Endothelial cell of umbilical vein (primary cell): ENCODE results near the gene UQCRHL. TPM values are rescaled to one million over a fixed set of nuclear protein-coding genes. Genes with fewer than 3 reads are reported as not detected.

Experiments
- BruUV-seq: library from RNA; stranded (reverse); fragments of 400-500 nt; replicated peaks from 2 replicates; lab custom pipeline; 2021; lab: Mats Ljungman, UMichigan
- CTCF ChIA-PET: fragments of 300-600, 350-600 bp; sonication (Branson Sonifier 250); formaldehyde crosslinking; loops from one replicate; lab custom pipeline; 2021; ENCODE audit warnings: antibody characterized with exemption, inconsistent platforms; lab: Charles Lee
- POLR2A ChIA-PET: fragments of 300-600, 350-600 bp; sonication (Branson Sonifier 250); formaldehyde crosslinking; loops from one replicate; lab custom pipeline; 2021; ENCODE audit warnings: antibody characterized with exemption, inconsistent platforms; lab: Charles Lee
- DNase-seq: peaks from one replicate; pipeline ENCODE4 v3.0.0-alpha.2; 2011; ENCODE audit warnings: low read depth, low spot score
- FAIRE-seq: peaks from 2 replicates; lab custom pipeline; 2011; peaks lifted over from hg19 to GRCh38; lab: Jason Lieb, UNC
- H2AFZ ChIP-seq: 2 replicates; pipeline ENCODE4 v1.6.0; 2012; ENCODE audit warnings: low read depth, low read length, control low read depth, inconsistent platforms
- H3K27ac ChIP-seq: 2 replicates; pipeline ENCODE4 v1.5.1; 2011; ENCODE audit warnings: low read depth, mild to moderate bottlenecking, control low read depth, low read length, moderate library complexity; ENCODE audit not compliant: insufficient read depth
- H3K27me3 ChIP-seq, 2 experiments: 2 replicates each; pipeline versions ENCODE4 v1.6.0 to v1.6.1; 2011; ENCODE audit warnings: low read length in 2 of 2, mixed read lengths in 1 of 2; ENCODE audit not compliant: control insufficient read depth in 2 of 2, insufficient read depth in 2 of 2
- H3K36me3 ChIP-seq, 2 experiments: 2 replicates in 1 of 2; 3 replicates in 1 of 2; pipeline ENCODE4 v1.5.1; 2011; ENCODE audit warnings: low read length in 2 of 2, mild to moderate bottlenecking in 1 of 2, moderate library complexity in 1 of 2; ENCODE audit not compliant: control insufficient read depth in 2 of 2, insufficient read depth in 2 of 2; ENCODE audit errors: extremely low read depth in 1 of 2
- H3K4me1 ChIP-seq: 3 replicates; pipeline ENCODE4 v1.5.1; 2011; ENCODE audit warnings: mild to moderate bottlenecking, low read length; ENCODE audit not compliant: control insufficient read depth, insufficient read depth; ENCODE audit errors: extremely low read depth
- H3K4me2 ChIP-seq: 2 replicates; pipeline ENCODE4 v1.6.1; 2011; ENCODE audit warnings: low read length, control low read depth, mixed read lengths; ENCODE audit not compliant: insufficient read depth
- H3K4me3 ChIP-seq, 3 experiments: fragments of 200-600 bp in 1 of 3; sonication (generic), shearing (Covaris generic) in 1 of 3; replicated peaks in 1 of 3; 2 replicates each; pipeline ENCODE4 v1.5.1; 2011 to 2016; ENCODE audit warnings: control low read depth in 3 of 3, low read length in 3 of 3, mild to moderate bottlenecking in 2 of 3, inconsistent platforms in 1 of 3, low read depth in 1 of 3, moderate library complexity in 1 of 3; ENCODE audit not compliant: insufficient read depth in 1 of 3
- H3K79me2 ChIP-seq: 2 replicates; pipeline ENCODE4 v1.6.0; 2012; ENCODE audit warnings: low read length, inconsistent platforms; ENCODE audit not compliant: control insufficient read depth, insufficient read depth
- H3K9ac ChIP-seq: replicated peaks from 2 replicates; pipeline ENCODE3; 2011; ENCODE audit warnings: low read length, control low read depth; ENCODE audit not compliant: insufficient read depth; ENCODE audit errors: extremely low read depth
- H3K9me1 ChIP-seq: replicated peaks from 3 replicates; pipeline ENCODE4 v1.6.0; 2011; ENCODE audit warnings: mild to moderate bottlenecking, low read length; ENCODE audit not compliant: control insufficient read depth, insufficient read depth; ENCODE audit errors: extremely low read depth
- H3K9me3 ChIP-seq: replicated peaks from 2 replicates; pipeline ENCODE4 v1.5.1; 2012; ENCODE audit warnings: low read length, inconsistent platforms; ENCODE audit not compliant: control insufficient read depth, insufficient read depth
- H4K20me1 ChIP-seq: replicated peaks from 2 replicates; pipeline ENCODE3; 2011; ENCODE audit warnings: mild to moderate bottlenecking, low read length; ENCODE audit not compliant: control insufficient read depth, insufficient read depth; ENCODE audit errors: extremely low read depth
- CTCF ChIP-seq, 2 donors: IDR thresholded peaks; 1 replicate in 1 of 2; 2 replicates in 1 of 2; pipeline ENCODE4 v1.5.1; 2011; ENCODE audit warnings: low read length in 2 of 2, mild to moderate bottlenecking in 2 of 2, moderate library complexity in 2 of 2, control low read depth in 1 of 2, inconsistent platforms in 1 of 2, low read depth in 1 of 2; ENCODE audit not compliant: insufficient read depth in 1 of 2; ENCODE audit errors: extremely low read depth in 1 of 2
- EZH2 ChIP-seq: IDR thresholded peaks from 2 replicates; pipeline ENCODE4 v1.6.1; 2012; ENCODE audit warnings: borderline replicate concordance, low read depth, mild to moderate bottlenecking, moderate library complexity, low read length, inconsistent platforms; ENCODE audit not compliant: severe bottlenecking
- GATA2 ChIP-seq: IDR thresholded peaks from 2 replicates; pipeline ENCODE4 v1.7.0; 2011; ENCODE audit warnings: low read depth, mild to moderate bottlenecking, moderate library complexity, mixed read lengths, low read length; ENCODE audit not compliant: insufficient read length, insufficient read depth
- POLR2A ChIP-seq: IDR thresholded peaks from 2 replicates; pipeline ENCODE4 v1.6.1; 2012; ENCODE audit warnings: low read depth, mild to moderate bottlenecking, control low read depth, low read length
- dilution Hi-C: fragments of 300-500 bp; cut with MboI; formaldehyde crosslinking; loops from one replicate; pipeline ENCODE4 v1.15.0; 2019; ENCODE audit warnings: low sequenced_read_pairs; ENCODE audit not compliant: extremely low pct_ligation_motif_present
- intact Hi-C: fragments of 100-400 bp; cut with micrococcal nuclease; formaldehyde crosslinking; loops from one replicate; pipeline ENCODE4 v1.10.0; 2022
- polyA plus RNA-seq, 4 experiments: library from polyadenylated mRNA; depleted of rRNA in 3 of 4; stranded (reverse) in 3 of 4; unstranded in 1 of 4; fragments of >200 nt; gene quantifications; 2 replicates each; pipeline versions ENCODE4 v1.2.1 to v1.2.3, GENCODE V29; 2011 to 2012; ENCODE audit warnings: missing spikeins in 1 of 4
- total RNA-seq: library from RNA; stranded (reverse); gene quantifications from 2 replicates; pipeline ENCODE4 v1.2.3, GENCODE V29; 2021

Gene UQCRHL
- total and polyA plus RNA-seq, 2 donors (not counting 3 experiments of a cell fraction or from before 2014, with no cell fraction given) = 0.92 to 1.4 TPM

- CTCF ChIA-PET = interaction anchor here (1.7 kb wide), 1 partner anchor 8 kb away, joined by 5 read pairs; no protein-coding TSS in a partner anchor
- FAIRE-seq = no peak
- no peaks in the 10 kb centered on the region for H3K27me3 ChIP-seq
- no peak overlapping the region for H3K4me2 ChIP-seq
- TF ChIP-seq EZH2 = no peak
- TF ChIP-seq CTCF (IDR thresholded peaks at IDR 0.05; ENCODE audit: extremely low read depth in 1 of 2, insufficient read depth in 1 of 2, low read depth in 1 of 2, low read length in 2 of 2) = no peak
- TF ChIP-seq POLR2A = no peak
- TF ChIP-seq GATA2 = no peak
- H3K36me3 ChIP-seq = no peaks in the 10 kb centered on the region
- no peaks in the 10 kb centered on the region for H3K4me1 ChIP-seq
- H2AFZ ChIP-seq = no peak overlapping the region
- H3K4me3 ChIP-seq = no peak overlapping the region
- no peaks in the 10 kb centered on the region for H3K9me1 ChIP-seq
- POLR2A ChIA-PET = interaction anchor here (0.6 kb wide), 1 partner anchor 550 kb away, joined by 5 read pairs; no protein-coding TSS in a partner anchor
- H3K79me2 ChIP-seq = no peaks in the 10 kb centered on the region
- no peak overlapping the region for H3K9ac ChIP-seq
- no TSS peak for BruUV-seq
- no peaks in the 10 kb centered on the region for H4K20me1 ChIP-seq
- dilution Hi-C loops = no loop called here
- H3K27ac ChIP-seq = no peak overlapping the region
- H3K9me3 ChIP-seq = no peaks in the 10 kb centered on the region
- intact Hi-C loops = no loop called here
- no peak for DNase-seq
These were observed 328 bp downstream of the UQCRHL start for GRCh38 chr1:15807121-15807520.

DNA sequence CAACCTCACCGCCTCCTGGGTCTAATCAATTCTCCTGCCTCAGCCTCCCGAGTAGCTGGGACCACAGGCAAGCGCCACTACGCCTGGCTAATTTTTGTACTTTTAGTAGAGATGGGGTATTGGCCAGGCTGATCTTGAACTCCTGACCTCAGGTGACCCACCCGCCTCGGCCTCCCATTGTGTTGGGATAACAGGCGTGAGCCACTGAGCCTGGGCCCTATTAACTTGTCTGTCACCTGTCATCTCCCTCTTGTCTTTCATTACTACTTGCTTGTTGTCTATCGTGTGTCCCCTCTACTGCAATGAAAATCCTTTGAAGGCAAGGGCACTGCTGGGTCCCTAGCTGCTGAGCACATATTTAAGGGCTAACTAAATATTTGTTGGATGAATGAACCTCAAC lies 3.4 kb downstream of the UQCRHL start:
- DNase-seq (no peak), FAIRE-seq (no peak)
- Histone ChIP-seq H3K9ac (no peak overlapping the region), H3K4me2 (no peak overlapping the region), H3K36me3 (no peaks in the 10 kb centered on the region), H2AFZ (no peak overlapping the region), H3K27ac (no peak overlapping the region), H3K4me3 (no peak overlapping the region), H3K4me1 (peaks cover 21% of the 10 kb centered on the region), H3K9me1 (no peaks in the 10 kb centered on the region), H3K9me3 (no peaks in the 10 kb centered on the region), H3K79me2 (no peaks in the 10 kb centered on the region), H3K27me3 (no peaks in the 10 kb centered on the region), H4K20me1 (no peaks in the 10 kb centered on the region)
- intact Hi-C loops = no loop called here
- ChIA-PET CTCF (interaction anchor here (0.6 to 7.1 kb wide), 14 partner anchors 9 to 249 kb away, joined by 3 to 75 read pairs (median 3); partner anchors contain the start of genes SPEN and ZBTB17), POLR2A (no interaction called here)
- no TSS peak for BruUV-seq
- dilution Hi-C loops = no loop called here
- TF ChIP-seq GATA2 = no peak
- TF ChIP-seq CTCF (IDR thresholded peaks at IDR 0.05; ENCODE audit: extremely low read depth in 1 of 2, insufficient read depth in 1 of 2, low read depth in 1 of 2, low read length in 2 of 2) = no peak
- no peak for TF ChIP-seq POLR2A
